Measurements from ENCODE around the gene BSN.

Gene BSN

DNA sequence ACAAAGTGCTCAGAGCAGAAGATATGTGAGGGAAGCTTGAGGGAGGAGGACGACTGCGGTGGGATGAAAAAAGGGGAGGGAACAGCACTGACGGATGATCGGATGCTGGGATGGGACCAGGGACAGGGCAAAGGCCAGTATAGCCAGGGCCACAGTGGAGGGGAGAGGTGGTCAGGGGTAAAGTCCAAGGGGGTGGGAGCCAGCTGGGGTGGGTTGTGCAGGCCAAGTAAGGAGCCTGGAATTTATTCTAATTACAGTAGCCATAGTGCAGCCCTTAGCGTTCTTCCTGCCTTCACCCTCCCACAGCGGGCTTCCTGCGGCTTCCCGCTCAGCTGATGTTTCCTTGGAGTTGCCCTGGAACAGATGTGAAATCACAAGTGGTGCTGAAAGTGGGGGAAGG lies 112.3 kb downstream of the BSN start:
- H4K91ac ChIP-seq (ENCODE audit: low read depth, low read length, poor library complexity), result no peak overlapping the region
- no peak overlapping the region for H4K8ac ChIP-seq (ENCODE audit: low read depth, low read length)
- H3K9me3 ChIP-seq (replicated peaks in 1 of 2; ENCODE audit: control insufficient read depth in 2 of 2, insufficient read depth in 1 of 2, low read depth in 1 of 2, low read length in 2 of 2), result no peaks in the 10 kb centered on the region
- H2BK12ac ChIP-seq (ENCODE audit: low read length), result no peak overlapping the region
- no CpG with 5 or more reads among the region's 8 CpGs for WGBS, 2 donors (ENCODE audit: extremely low coverage in 2 of 2, insufficient read length in 2 of 2, insufficient replicate concordance in 1 of 2)
- no peak for DNase-seq (ENCODE audit: low spot score)
- H3K4me3 ChIP-seq (ENCODE audit: low read length in 2 of 2), result no peak overlapping the region
- H3K14ac ChIP-seq (ENCODE audit: low read length), result no peak overlapping the region
- no peaks in the 10 kb centered on the region for H3K79me1 ChIP-seq (ENCODE audit: low read depth, low read length)
- H2BK15ac ChIP-seq (ENCODE audit: low read length), result no peak overlapping the region
- no peak overlapping the region for H3K18ac ChIP-seq (ENCODE audit: low read length)
- H3K27ac ChIP-seq (replicated peaks; ENCODE audit: low read length), result no peak overlapping the region
- H3K4me1 ChIP-seq (ENCODE audit: control insufficient read depth in 2 of 2, insufficient read depth in 1 of 2, low read depth in 1 of 2, low read length in 2 of 2), result peaks cover 0 to 2% of the 10 kb centered on the region in 2 donors
- H2BK120ac ChIP-seq (ENCODE audit: low read depth, low read length), result no peak overlapping the region
- no peak overlapping the region for H3K23ac ChIP-seq (ENCODE audit: low read depth, low read length, poor library complexity)
- H3K4ac ChIP-seq (ENCODE audit: low read length), result no peak overlapping the region
- no peak overlapping the region for H2AK5ac ChIP-seq (ENCODE audit: low read depth, low read length)
- H2AFZ ChIP-seq (ENCODE audit: low read length), result no peak overlapping the region
- no peak overlapping the region for H3K9ac ChIP-seq (ENCODE audit: low read depth, low read length, poor library complexity)
- no peaks in the 10 kb centered on the region for H3K27me3 ChIP-seq (ENCODE audit: control insufficient read depth in 3 of 3, insufficient read depth in 3 of 3, low read depth in 1 of 3, low read length in 3 of 3)
- H3K36me3 ChIP-seq (replicated peaks in 1 of 2; ENCODE audit: control insufficient read depth in 2 of 2, insufficient read depth in 2 of 2, low read length in 2 of 2), result no peaks in the 10 kb centered on the region
- no peak overlapping the region for H2BK5ac ChIP-seq (ENCODE audit: low read length)
- H3K4me2 ChIP-seq (ENCODE audit: insufficient read depth, low read length, poor library complexity, severe bottlenecking), result no peak overlapping the region

- no peaks in the 10 kb centered on the region for H3K9me3 ChIP-seq (replicated peaks in 1 of 2; ENCODE audit: control insufficient read depth in 2 of 2, insufficient read depth in 1 of 2, low read depth in 1 of 2, low read length in 2 of 2)
- peak overlapping the region; percentile 58 for H2AK5ac ChIP-seq (ENCODE audit: low read depth, low read length)
- H3K36me3 ChIP-seq (replicated peaks in 1 of 2; ENCODE audit: control insufficient read depth in 2 of 2, insufficient read depth in 2 of 2, low read length in 2 of 2), result no peaks in the 10 kb centered on the region
- no peak overlapping the region for H2BK12ac ChIP-seq (ENCODE audit: low read length)
- H2AFZ ChIP-seq (ENCODE audit: low read length), result no peak overlapping the region
- no peak overlapping the region for H3K4ac ChIP-seq (ENCODE audit: low read length)
- no peak for DNase-seq (ENCODE audit: low spot score)
- H3K4me2 ChIP-seq (ENCODE audit: insufficient read depth, low read length, poor library complexity, severe bottlenecking), result no peak overlapping the region
- no peak overlapping the region for H3K4me3 ChIP-seq (ENCODE audit: low read length in 2 of 2)
- H3K79me1 ChIP-seq (ENCODE audit: low read depth, low read length), result no peaks in the 10 kb centered on the region
- no peak overlapping the region for H2BK5ac ChIP-seq (ENCODE audit: low read length)
- no peak overlapping the region for H4K8ac ChIP-seq (ENCODE audit: low read depth, low read length)
- H3K9ac ChIP-seq (ENCODE audit: low read depth, low read length, poor library complexity), result peak overlapping the region; percentile 9
- peaks cover 0 to 2% of the 10 kb centered on the region in 2 donors for H3K4me1 ChIP-seq (ENCODE audit: control insufficient read depth in 2 of 2, insufficient read depth in 1 of 2, low read depth in 1 of 2, low read length in 2 of 2)
- peak overlapping the region; percentile 31 for H2BK15ac ChIP-seq (ENCODE audit: low read length)
- H2BK120ac ChIP-seq (ENCODE audit: low read depth, low read length), result no peak overlapping the region
- H4K91ac ChIP-seq (ENCODE audit: low read depth, low read length, poor library complexity), result no peak overlapping the region
- no peak overlapping the region for H3K27ac ChIP-seq (replicated peaks; ENCODE audit: low read length)
- WGBS, 2 donors (ENCODE audit: extremely low coverage in 2 of 2, insufficient read length in 2 of 2, insufficient replicate concordance in 1 of 2), result no CpG with 5 or more reads among the region's 25 CpGs
- H3K23ac ChIP-seq (ENCODE audit: low read depth, low read length, poor library complexity), result no peak overlapping the region
- no peak overlapping the region for H3K14ac ChIP-seq (ENCODE audit: low read length)
- no peak overlapping the region for H3K18ac ChIP-seq (ENCODE audit: low read length)
- H3K27me3 ChIP-seq (ENCODE audit: control insufficient read depth in 3 of 3, insufficient read depth in 3 of 3, low read depth in 1 of 3, low read length in 3 of 3), result no peaks in the 10 kb centered on the region
Observed at GRCh38 chr3:49667701-49668413, 113.6 kb downstream of the BSN start.

DNA sequence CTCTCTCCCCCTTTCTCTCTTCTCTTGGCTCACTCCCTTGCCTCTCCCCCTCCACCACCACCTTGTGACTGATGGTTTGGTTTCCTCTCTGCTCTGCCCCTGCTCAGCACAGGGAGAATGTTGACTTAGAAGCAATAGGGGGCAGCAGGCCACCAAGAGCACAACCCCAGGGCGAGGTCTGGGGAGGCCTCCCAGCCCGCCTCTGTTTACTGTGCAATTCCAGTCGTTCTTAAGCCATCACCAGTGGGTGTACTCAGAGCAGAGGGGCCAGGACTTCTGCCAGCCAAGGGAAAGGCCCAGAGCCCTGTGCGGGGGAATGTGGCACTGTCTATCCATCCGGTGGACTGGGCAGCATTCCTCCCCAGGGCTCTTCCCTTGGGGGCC lies 114.1 kb downstream of the BSN start:
- no CpG with 5 or more reads among the region's 5 CpGs for WGBS, 2 donors (ENCODE audit: extremely low coverage in 2 of 2, insufficient read length in 2 of 2, insufficient replicate concordance in 1 of 2)
- no peak overlapping the region for H3K14ac ChIP-seq (ENCODE audit: low read length)
- H3K4me3 ChIP-seq (ENCODE audit: low read length in 2 of 2), result no peak overlapping the region
- H2BK12ac ChIP-seq (ENCODE audit: low read length), result no peak overlapping the region
- no peak overlapping the region for H2AFZ ChIP-seq (ENCODE audit: low read length)
- peaks cover 4% of the 10 kb centered on the region for H3K79me1 ChIP-seq (ENCODE audit: low read depth, low read length)
- H3K23ac ChIP-seq (ENCODE audit: low read depth, low read length, poor library complexity), result no peak overlapping the region
- no peaks in the 10 kb centered on the region for H3K27me3 ChIP-seq (ENCODE audit: control insufficient read depth in 3 of 3, insufficient read depth in 3 of 3, low read depth in 1 of 3, low read length in 3 of 3)
- no peak for DNase-seq (ENCODE audit: low spot score)
- no peak overlapping the region for H3K27ac ChIP-seq (replicated peaks; ENCODE audit: low read length)
- H3K36me3 ChIP-seq (replicated peaks in 1 of 2; ENCODE audit: control insufficient read depth in 2 of 2, insufficient read depth in 2 of 2, low read length in 2 of 2), result no peaks in the 10 kb centered on the region
- H3K4ac ChIP-seq (ENCODE audit: low read length), result no peak overlapping the region
- peaks cover 2 to 4% of the 10 kb centered on the region in 2 donors for H3K4me1 ChIP-seq (ENCODE audit: control insufficient read depth in 2 of 2, insufficient read depth in 1 of 2, low read depth in 1 of 2, low read length in 2 of 2)
- H4K91ac ChIP-seq (ENCODE audit: low read depth, low read length, poor library complexity), result no peak overlapping the region
- no peak overlapping the region for H3K9ac ChIP-seq (ENCODE audit: low read depth, low read length, poor library complexity)
- no peak overlapping the region for H4K8ac ChIP-seq (ENCODE audit: low read depth, low read length)
- H2AK5ac ChIP-seq (ENCODE audit: low read depth, low read length), result peak overlapping the region; percentile 58
- H3K4me2 ChIP-seq (ENCODE audit: insufficient read depth, low read length, poor library complexity, severe bottlenecking), result no peak overlapping the region
- H2BK15ac ChIP-seq (ENCODE audit: low read length), result no peak overlapping the region
- H3K9me3 ChIP-seq (replicated peaks in 1 of 2; ENCODE audit: control insufficient read depth in 2 of 2, insufficient read depth in 1 of 2, low read depth in 1 of 2, low read length in 2 of 2), result no peaks in the 10 kb centered on the region
- no peak overlapping the region for H2BK5ac ChIP-seq (ENCODE audit: low read length)
- no peak overlapping the region for H3K18ac ChIP-seq (ENCODE audit: low read length)
- no peak overlapping the region for H2BK120ac ChIP-seq (ENCODE audit: low read depth, low read length)

DNA sequence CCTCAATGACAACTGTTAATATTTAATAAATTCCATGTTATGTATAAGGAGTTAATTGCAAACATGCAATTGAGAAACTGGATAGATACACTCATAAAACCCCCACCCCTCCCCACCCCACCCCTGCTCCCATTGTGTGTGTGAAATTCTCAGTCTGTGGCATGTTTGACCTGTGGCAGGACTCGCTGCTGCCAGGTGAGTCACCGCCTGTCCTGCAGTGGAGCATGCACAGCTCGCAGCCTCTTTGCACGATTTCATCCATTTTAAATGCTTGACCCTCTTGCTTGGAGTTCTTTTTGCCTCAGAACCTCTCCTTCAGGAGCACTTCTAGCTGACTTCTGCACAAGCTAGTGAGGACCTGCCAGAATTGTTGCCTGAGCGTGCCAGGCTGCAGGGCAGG lies 114.6 kb downstream of the BSN start:
- WGBS, 2 donors (ENCODE audit: extremely low coverage in 2 of 2, insufficient read length in 2 of 2, insufficient replicate concordance in 1 of 2), result no CpG with 5 or more reads among the region's 5 CpGs
- no peak overlapping the region for H2BK5ac ChIP-seq (ENCODE audit: low read length)
- H2BK15ac ChIP-seq (ENCODE audit: low read length), result no peak overlapping the region
- H3K4ac ChIP-seq (ENCODE audit: low read length), result no peak overlapping the region
- H3K23ac ChIP-seq (ENCODE audit: low read depth, low read length, poor library complexity), result no peak overlapping the region
- no peak overlapping the region for H3K4me3 ChIP-seq (ENCODE audit: low read length in 2 of 2)
- H3K79me1 ChIP-seq (ENCODE audit: low read depth, low read length), result peaks cover 4% of the 10 kb centered on the region
- H2BK120ac ChIP-seq (ENCODE audit: low read depth, low read length), result no peak overlapping the region
- H3K9me3 ChIP-seq (replicated peaks in 1 of 2; ENCODE audit: control insufficient read depth in 2 of 2, insufficient read depth in 1 of 2, low read depth in 1 of 2, low read length in 2 of 2), result no peaks in the 10 kb centered on the region
- H4K8ac ChIP-seq (ENCODE audit: low read depth, low read length), result no peak overlapping the region
- no peak overlapping the region for H2BK12ac ChIP-seq (ENCODE audit: low read length)
- no peaks in the 10 kb centered on the region for H3K27me3 ChIP-seq (ENCODE audit: control insufficient read depth in 3 of 3, insufficient read depth in 3 of 3, low read depth in 1 of 3, low read length in 3 of 3)
- no peak overlapping the region for H3K18ac ChIP-seq (ENCODE audit: low read length)
- H3K4me1 ChIP-seq (ENCODE audit: control insufficient read depth in 2 of 2, insufficient read depth in 1 of 2, low read depth in 1 of 2, low read length in 2 of 2), result peaks cover 2 to 4% of the 10 kb centered on the region in 2 donors
- H2AK5ac ChIP-seq (ENCODE audit: low read depth, low read length), result no peak overlapping the region
- no peaks in the 10 kb centered on the region for H3K36me3 ChIP-seq (replicated peaks in 1 of 2; ENCODE audit: control insufficient read depth in 2 of 2, insufficient read depth in 2 of 2, low read length in 2 of 2)
- DNase-seq (ENCODE audit: low spot score), result no peak
- H2AFZ ChIP-seq (ENCODE audit: low read length), result no peak overlapping the region
- no peak overlapping the region for H3K27ac ChIP-seq (replicated peaks; ENCODE audit: low read length)
- no peak overlapping the region for H4K91ac ChIP-seq (ENCODE audit: low read depth, low read length, poor library complexity)
- H3K9ac ChIP-seq (ENCODE audit: low read depth, low read length, poor library complexity), result no peak overlapping the region
- H3K4me2 ChIP-seq (ENCODE audit: insufficient read depth, low read length, poor library complexity, severe bottlenecking), result no peak overlapping the region
- no peak overlapping the region for H3K14ac ChIP-seq (ENCODE audit: low read length)

Measured in neuronal stem cell (in vitro differentiated cells).